ENCODE measurements around the gene MRAP2. TPM values are rescaled to one million over a fixed set of nuclear protein-coding genes. Genes with fewer than 3 reads are reported as not detected.
A peak's percentile ranks its signal among the peaks of the same experiment; 100 is the strongest.

The MRAP2 gene
- 1 to 10 TPM; 2.2 to 7.6 (median 4.4) TPM for total RNA-seq

GRCh38 chr6:84033523-84034451 is at the start of gene MRAP2:
Gene MRAP2, plus strand, starts transcription at chr6:84033772. Its CDS starts 21,547 bp downstream, at chr6:84055319.
- Histone ChIP-seq H3K36me3 (no peaks in the 10 kb centered on the region), H3K4me3 (peak within 1 kb of the TSS; percentile 29 to 59 (median 52)), H3K4me1 (peaks cover 0 to 12% (median 0%) of the 10 kb centered on the region in 4 donors), H3K9me3 (peaks cover 0 to 5% (median 0%) of the 10 kb centered on the region in 4 donors), H3K27ac (peak within 1 kb of the TSS in 2 of 4 donors; percentile 40 to 50), H3K27me3 (no peaks in the 10 kb centered on the region)
- no peak for DNase-seq (ENCODE audit: low spot score in 2 of 2)
- WGBS, 2 donors: 1% methylated on average over 63 to 66 of the region's 78 CpGs
- TF ChIP-seq CTCF (IDR thresholded peaks at IDR 0.05): no peak
- no peak for TF ChIP-seq POLR2A (IDR thresholded peaks at IDR 0.05)
- TF ChIP-seq EP300 (IDR thresholded peaks at IDR 0.05): no peak

GRCh38 chr6:83984411-83984810 is 49.2 kb upstream of the MRAP2 start:
- no peak overlapping the region for H3K4me3 ChIP-seq
- H3K4me1 ChIP-seq: peaks cover 0 to 4% (median 0%) of the 10 kb centered on the region in 4 donors
- TF ChIP-seq CTCF (IDR thresholded peaks at IDR 0.05) (no peak), EP300 (IDR thresholded peaks at IDR 0.05) (no peak), POLR2A (IDR thresholded peaks at IDR 0.05) (no peak)
- H3K9me3 ChIP-seq: peaks cover 0 to 6% (median 2%) of the 10 kb centered on the region in 4 donors
- peaks cover 0 to 6% (median 0%) of the 10 kb centered on the region in 3 donors for H3K36me3 ChIP-seq
- no peak for DNase-seq (ENCODE audit: low spot score in 2 of 2)
- no peaks in the 10 kb centered on the region for H3K27me3 ChIP-seq
- 95 to 97% methylated on average over 1 of the region's 1 CpG for WGBS, 2 donors
- H3K27ac ChIP-seq: no peak overlapping the region

- DNase-seq (ENCODE audit: low spot score in 2 of 2): no peak
- Histone ChIP-seq H3K9me3 (peaks cover 0 to 6% (median 2%) of the 10 kb centered on the region in 4 donors), H3K4me3 (no peak overlapping the region), H3K36me3 (peaks cover 0 to 6% (median 0%) of the 10 kb centered on the region in 3 donors), H3K27ac (no peak overlapping the region), H3K27me3 (no peaks in the 10 kb centered on the region), H3K4me1 (peaks cover 0 to 4% (median 0%) of the 10 kb centered on the region in 4 donors)
- TF ChIP-seq EP300 (IDR thresholded peaks at IDR 0.05) (no peak), CTCF (IDR thresholded peaks at IDR 0.05) (no peak), POLR2A (IDR thresholded peaks at IDR 0.05) (no peak)
- 59 to 65% methylated on average over 1 of the region's 1 CpG for WGBS, 2 donors
Observed at GRCh38 chr6:83985308-83985713, 48.3 kb upstream of the MRAP2 start.

GRCh38 chr6:83985715-83986114 is 47.9 kb upstream of the MRAP2 start:
- Histone ChIP-seq H3K4me1 (peaks cover 0 to 4% (median 0%) of the 10 kb centered on the region in 4 donors), H3K9me3 (peaks cover 0 to 3% (median 2%) of the 10 kb centered on the region in 4 donors), H3K4me3 (no peak overlapping the region), H3K36me3 (peaks cover 0 to 6% (median 0%) of the 10 kb centered on the region in 3 donors), H3K27me3 (no peaks in the 10 kb centered on the region), H3K27ac (no peak overlapping the region)
- TF ChIP-seq CTCF (IDR thresholded peaks at IDR 0.05): no peak
- no peak for TF ChIP-seq EP300 (IDR thresholded peaks at IDR 0.05)
- TF ChIP-seq POLR2A (IDR thresholded peaks at IDR 0.05): no peak
- no peak for DNase-seq (ENCODE audit: low spot score in 2 of 2)

- DNase-seq (ENCODE audit: low spot score in 2 of 2): no peak
- TF ChIP-seq CTCF (IDR thresholded peaks at IDR 0.05) (no peak), EP300 (IDR thresholded peaks at IDR 0.05) (no peak), POLR2A (IDR thresholded peaks at IDR 0.05) (no peak)
- Histone ChIP-seq H3K4me1 (no peaks in the 10 kb centered on the region), H3K4me3 (no peak overlapping the region), H3K9me3 (no peaks in the 10 kb centered on the region), H3K27me3 (no peaks in the 10 kb centered on the region), H3K36me3 (no peaks in the 10 kb centered on the region), H3K27ac (no peak overlapping the region)
Observed at GRCh38 chr6:83998021-83998584, 35.5 kb upstream of the MRAP2 start.
